ENCODE data around the gene MSANTD1.

MSANTD1 gene

DNA sequence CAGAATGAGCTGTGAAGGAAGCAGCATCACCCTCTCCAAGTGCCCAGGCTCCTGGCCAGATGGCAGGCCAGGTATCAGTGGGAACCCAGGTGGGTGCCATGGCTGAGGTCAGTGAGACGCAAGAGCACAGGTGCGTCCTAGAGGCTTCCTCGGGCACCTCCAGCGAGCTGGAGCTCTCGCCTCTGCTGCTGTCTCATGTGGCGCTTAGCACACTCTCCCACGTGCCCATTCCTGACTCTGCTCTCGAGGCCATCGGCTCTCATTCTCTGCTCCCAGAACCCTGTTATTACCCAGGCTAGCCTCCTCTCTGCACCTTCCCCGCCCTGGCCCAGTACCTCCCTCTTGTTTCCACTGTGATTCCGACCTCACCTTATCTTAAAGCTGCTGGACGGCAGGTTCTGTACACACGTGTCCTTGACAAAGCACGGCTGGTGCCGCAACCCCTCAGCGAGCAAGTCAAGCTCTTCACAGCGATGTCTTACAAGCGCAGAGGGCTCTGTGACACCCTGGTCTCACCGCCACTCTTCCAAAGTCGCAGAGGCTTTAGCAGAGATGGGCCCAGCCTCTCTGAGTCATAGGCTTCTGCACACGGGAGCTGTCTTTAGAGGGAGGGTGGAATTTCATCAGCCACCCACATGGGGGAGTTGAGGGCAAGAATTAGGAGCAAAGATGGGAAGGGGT is 15.4 kb upstream of the MSANTD1 start:
- DNase-seq (ENCODE audit: low read depth): no peak

GRCh38 chr4:3234171-3235029 is 14.6 kb upstream of the MSANTD1 start:
- DNase-seq (ENCODE audit: low read depth): no peak

- no peak for DNase-seq (ENCODE audit: low read depth)
Observed at GRCh38 chr4:3235030-3235345, 14.0 kb upstream of the MSANTD1 start.

GRCh38 chr4:3235581-3235980 is 13.4 kb upstream of the MSANTD1 start:
- DNase-seq (ENCODE audit: low read depth): no peak

DNA sequence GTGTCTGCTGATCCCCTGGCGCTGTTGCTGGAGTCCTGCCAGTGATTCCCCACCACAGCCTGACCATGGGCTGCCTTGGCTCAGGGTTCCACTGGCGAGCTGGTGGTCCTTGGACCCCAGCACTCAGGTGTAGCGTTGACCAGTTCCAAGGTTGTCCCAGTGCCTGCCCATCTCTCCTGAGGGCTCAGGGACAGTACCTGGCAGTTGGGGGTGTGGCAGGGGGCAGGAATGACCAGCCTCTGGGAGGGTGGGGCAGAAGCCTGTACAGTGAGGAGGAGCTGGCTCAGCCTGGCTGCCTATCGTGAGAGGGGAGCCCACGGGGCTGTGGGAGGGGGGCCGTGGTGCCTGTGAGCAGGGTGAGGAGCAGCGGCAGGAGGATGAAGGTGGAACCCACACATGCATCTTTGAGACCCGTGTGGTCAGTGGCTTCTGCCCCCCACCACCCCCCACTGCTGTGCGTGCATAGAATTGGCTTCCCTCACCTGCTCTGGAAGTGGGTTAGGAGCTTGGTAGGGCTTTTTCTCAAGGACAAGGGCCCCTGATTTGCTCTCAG is 12.6 kb upstream of the MSANTD1 start:
- DNase-seq (ENCODE audit: low read depth): no peak

- no peak for DNase-seq (ENCODE audit: low read depth)
Observed at GRCh38 chr4:3237266-3237665, 11.7 kb upstream of the MSANTD1 start.

DNA sequence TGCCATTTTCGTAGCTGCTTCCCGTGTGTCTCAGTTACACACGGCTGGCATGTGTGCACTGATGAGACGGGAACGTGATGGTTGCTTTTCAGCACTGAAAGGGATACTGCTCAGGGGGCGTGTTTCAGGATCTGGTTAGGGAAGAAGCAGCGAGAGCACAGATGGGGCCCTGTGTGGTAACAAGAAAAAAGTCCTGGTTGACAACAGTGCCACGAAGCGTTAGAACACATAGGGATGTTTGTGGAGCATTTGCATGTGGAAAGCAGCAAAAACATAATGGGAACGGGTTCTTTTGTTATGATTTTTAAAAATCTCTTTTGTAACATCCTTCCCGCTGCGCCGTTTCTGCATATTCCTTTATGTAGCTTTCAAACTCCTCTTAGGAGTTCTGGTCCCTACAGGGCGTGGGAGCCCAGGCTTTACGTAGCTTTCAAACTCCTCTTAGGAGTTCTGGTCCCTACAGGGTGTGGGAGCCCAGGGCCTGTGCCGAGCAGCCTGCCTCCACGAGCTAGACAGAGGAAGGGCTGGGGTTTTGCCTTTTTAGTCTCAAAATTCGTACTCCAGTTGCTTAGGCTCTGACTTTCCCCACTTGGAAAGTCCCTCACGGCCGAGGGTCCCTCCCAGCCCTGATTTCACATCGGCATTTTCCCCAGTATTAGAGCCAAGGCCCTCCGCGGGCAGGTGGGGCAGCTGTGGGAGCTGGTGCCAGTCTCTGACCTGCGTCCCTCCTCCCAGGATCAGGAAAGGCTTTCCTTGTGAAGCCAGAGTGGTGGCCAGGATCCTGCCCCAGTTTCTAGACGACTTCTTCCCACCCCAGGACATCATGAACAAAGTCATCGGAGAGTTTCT is 11.0 kb upstream of the MSANTD1 start:
- DNase-seq (ENCODE audit: low read depth): no peak

DNA sequence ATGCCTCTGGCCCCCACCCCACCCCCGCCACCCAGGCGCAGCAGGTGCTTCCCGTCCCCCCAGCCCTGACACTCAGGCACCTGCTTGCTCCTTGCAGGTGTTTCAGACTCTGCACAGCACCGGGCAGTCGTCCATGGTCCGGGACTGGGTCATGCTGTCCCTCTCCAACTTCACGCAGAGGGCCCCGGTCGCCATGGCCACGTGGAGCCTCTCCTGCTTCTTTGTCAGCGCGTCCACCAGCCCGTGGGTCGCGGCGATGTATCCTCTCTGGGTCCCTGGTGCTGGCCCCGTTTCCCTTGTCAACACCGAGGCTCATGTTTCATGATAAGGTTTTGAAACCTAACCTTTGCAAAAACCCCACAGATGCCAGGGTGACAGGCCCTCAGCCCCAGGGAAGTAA is 10.2 kb upstream of the MSANTD1 start:
- DNase-seq (ENCODE audit: low read depth): no peak

- DNase-seq (ENCODE audit: low read depth): no peak
Observed at GRCh38 chr4:3239303-3239702, 9.7 kb upstream of the MSANTD1 start.

GRCh38 chr4:3239998-3240920 is 8.7 kb upstream of the MSANTD1 start:
- no peak for DNase-seq (ENCODE audit: low read depth)

GRCh38 chr4:3240936-3241522 is 7.9 kb upstream of the MSANTD1 start:
- DNase-seq (ENCODE audit: low read depth): no peak

GRCh38 chr4:3241898-3242524 is 6.9 kb upstream of the MSANTD1 start:
- peak; percentile 22 for DNase-seq (ENCODE audit: low read depth)

DNA sequence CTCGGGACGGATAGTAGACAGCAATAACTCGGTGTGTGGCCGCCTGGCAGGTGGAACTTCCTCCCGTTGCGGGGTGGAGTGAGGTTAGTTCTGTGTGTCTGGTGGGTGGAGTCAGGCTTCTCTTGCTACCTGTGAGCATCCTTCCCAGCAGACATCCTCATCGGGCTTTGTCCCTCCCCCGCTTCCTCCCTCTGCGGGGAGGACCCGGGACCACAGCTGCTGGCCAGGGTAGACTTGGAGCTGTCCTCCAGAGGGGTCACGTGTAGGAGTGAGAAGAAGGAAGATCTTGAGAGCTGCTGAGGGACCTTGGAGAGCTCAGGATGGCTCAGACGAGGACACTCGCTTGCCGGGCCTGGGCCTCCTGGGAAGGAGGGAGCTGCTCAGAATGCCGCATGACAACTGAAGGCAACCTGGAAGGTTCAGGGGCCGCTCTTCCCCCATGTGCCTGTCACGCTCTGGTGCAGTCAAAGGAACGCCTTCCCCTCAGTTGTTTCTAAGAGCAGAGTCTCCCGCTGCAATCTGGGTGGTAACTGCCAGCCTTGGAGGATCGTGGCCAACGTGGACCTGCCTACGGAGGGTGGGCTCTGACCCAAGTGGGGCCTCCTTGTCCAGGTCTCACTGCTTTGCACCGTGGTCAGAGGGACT is 5.7 kb upstream of the MSANTD1 start:
- no peak for DNase-seq (ENCODE audit: low read depth)

GRCh38 chr4:3244002-3244401 is 5.0 kb upstream of the MSANTD1 start:
- DNase-seq (ENCODE audit: low read depth): no peak

- no peak for DNase-seq (ENCODE audit: low read depth)
Observed at GRCh38 chr4:3244747-3245146, 4.2 kb upstream of the MSANTD1 start.

DNA sequence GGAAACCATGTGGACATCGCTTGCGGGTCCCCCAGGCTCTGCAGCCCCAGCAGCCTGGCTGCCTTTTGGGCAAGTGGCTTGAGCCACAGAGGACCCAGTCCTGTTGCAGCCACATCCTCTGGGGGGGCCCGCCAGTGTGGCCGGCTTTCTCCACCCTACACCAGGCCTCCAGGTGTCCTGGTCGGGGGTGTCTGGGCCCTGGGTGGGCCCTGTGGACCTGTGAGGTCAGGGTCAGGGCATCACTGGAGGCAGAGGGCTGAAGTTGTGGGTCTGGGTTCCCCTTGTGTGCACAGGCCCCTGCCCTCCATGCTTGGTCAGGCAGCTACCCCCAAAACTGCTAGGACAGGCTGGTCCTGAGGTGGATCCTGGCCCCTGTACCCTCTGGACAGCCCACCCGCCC is 3.3 kb upstream of the MSANTD1 start:
- no peak for DNase-seq (ENCODE audit: low read depth)

- DNase-seq (ENCODE audit: low read depth): no peak
Observed at GRCh38 chr4:3246458-3247398, 2.2 kb upstream of the MSANTD1 start.

GRCh38 chr4:3247399-3248177 is 1.4 kb upstream of the MSANTD1 start:
- no peak for DNase-seq (ENCODE audit: low read depth)
